GDM1 (cell line): ENCODE measurements around the gene IFIT2.
"Not testable (repeated sequence)": the region's sequence is repeated elsewhere in the genome, so short reads cannot be mapped to it uniquely, and the experiment has no call there.

Experiments used
- DNase-seq: peaks from one replicate; lab custom pipeline; 2025; lab: John Stamatoyannopoulos, UW

The IFIT2 gene

GRCh38 chr10:89301721-89302445 lies at the start of gene IFIT2:
IFIT2 (plus strand) TSS chr10:89302046; CDS start chr10:89302124, 78 bp downstream.
- peak; percentile 33 for DNase-seq

- DNase-seq = no peak
These were observed 49.6 kb upstream of the IFIT2 start for GRCh38 chr10:89252225-89252585.

- not testable (repeated sequence) for DNase-seq
These were observed 46.7 kb upstream of the IFIT2 start for GRCh38 chr10:89255091-89255579.

- no peak for DNase-seq
These were observed 46.1 kb upstream of the IFIT2 start for GRCh38 chr10:89255793-89256192.

- no peak for DNase-seq
These were observed 45.5 kb upstream of the IFIT2 start for GRCh38 chr10:89256340-89256739.

GRCh38 chr10:89256962-89257361 lies 44.9 kb upstream of the IFIT2 start:
- DNase-seq = no peak

GRCh38 chr10:89257581-89257980 lies 44.3 kb upstream of the IFIT2 start:
- no peak for DNase-seq

- DNase-seq = no peak
These were observed 43.0 kb upstream of the IFIT2 start for GRCh38 chr10:89258881-89259280.

GRCh38 chr10:89262086-89263051 lies 39.5 kb upstream of the IFIT2 start:
- DNase-seq = no peak

- DNase-seq = no peak
These were observed 38.8 kb upstream of the IFIT2 start for GRCh38 chr10:89263091-89263490.

- no peak for DNase-seq
These were observed 38.3 kb upstream of the IFIT2 start for GRCh38 chr10:89263531-89263930.

GRCh38 chr10:89266721-89267453 lies 35.0 kb upstream of the IFIT2 start:
- no peak for DNase-seq

- no peak for DNase-seq
These were observed 32.3 kb upstream of the IFIT2 start for GRCh38 chr10:89269433-89270152.

GRCh38 chr10:89270153-89270483 lies 31.7 kb upstream of the IFIT2 start:
- DNase-seq = no peak

GRCh38 chr10:89271532-89271931 lies 30.3 kb upstream of the IFIT2 start:
- DNase-seq = no peak

- DNase-seq = no peak
These were observed 28.2 kb upstream of the IFIT2 start for GRCh38 chr10:89273680-89274079.

GRCh38 chr10:89274928-89275327 lies 26.9 kb upstream of the IFIT2 start:
- DNase-seq = no peak

GRCh38 chr10:89275383-89275782 lies 26.5 kb upstream of the IFIT2 start:
- DNase-seq = no peak

- no peak for DNase-seq
These were observed 23.8 kb upstream of the IFIT2 start for GRCh38 chr10:89278034-89278535.

- DNase-seq = no peak
These were observed 22.9 kb upstream of the IFIT2 start for GRCh38 chr10:89278900-89279392.

GRCh38 chr10:89279421-89279869 lies 22.4 kb upstream of the IFIT2 start:
- no peak for DNase-seq
